WI38 (cell line): ENCODE measurements around the gene SEMA5A.

Experiments
- H3K4me3 ChIP-seq: 2 replicates; pipeline ENCODE4 v1.5.1; 2011; ENCODE audit warnings: low read depth, mild to moderate bottlenecking, control low read depth, low read length
- TF ChIP-seq, protein P1 (sequence below): IDR thresholded peaks from 2 replicates; pipeline ENCODE4 v1.5.1; 2012; ENCODE audit warnings: low read depth, mild to moderate bottlenecking, control low read depth, low read length

SEMA5A gene

DNA sequence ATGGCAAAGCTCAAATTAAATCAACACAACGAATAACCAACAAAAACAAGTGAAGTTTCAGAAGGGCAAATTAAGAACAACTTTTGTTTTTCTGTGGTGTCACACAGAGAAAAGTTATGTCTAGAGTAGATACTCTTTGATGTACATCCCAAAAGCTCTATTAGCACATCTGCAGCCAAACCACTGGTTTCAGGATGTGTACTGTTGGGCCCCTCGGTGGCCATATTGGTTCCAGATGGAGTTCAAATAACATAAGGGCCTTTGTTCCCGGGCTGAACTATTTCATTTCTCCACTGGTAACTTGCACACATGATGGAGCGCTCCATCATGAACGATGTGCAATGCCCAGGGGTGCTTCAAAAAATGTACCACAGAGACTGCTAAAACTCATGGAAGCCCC lies 126.1 kb downstream of the SEMA5A start:
- TF ChIP-seq, protein P1, sequence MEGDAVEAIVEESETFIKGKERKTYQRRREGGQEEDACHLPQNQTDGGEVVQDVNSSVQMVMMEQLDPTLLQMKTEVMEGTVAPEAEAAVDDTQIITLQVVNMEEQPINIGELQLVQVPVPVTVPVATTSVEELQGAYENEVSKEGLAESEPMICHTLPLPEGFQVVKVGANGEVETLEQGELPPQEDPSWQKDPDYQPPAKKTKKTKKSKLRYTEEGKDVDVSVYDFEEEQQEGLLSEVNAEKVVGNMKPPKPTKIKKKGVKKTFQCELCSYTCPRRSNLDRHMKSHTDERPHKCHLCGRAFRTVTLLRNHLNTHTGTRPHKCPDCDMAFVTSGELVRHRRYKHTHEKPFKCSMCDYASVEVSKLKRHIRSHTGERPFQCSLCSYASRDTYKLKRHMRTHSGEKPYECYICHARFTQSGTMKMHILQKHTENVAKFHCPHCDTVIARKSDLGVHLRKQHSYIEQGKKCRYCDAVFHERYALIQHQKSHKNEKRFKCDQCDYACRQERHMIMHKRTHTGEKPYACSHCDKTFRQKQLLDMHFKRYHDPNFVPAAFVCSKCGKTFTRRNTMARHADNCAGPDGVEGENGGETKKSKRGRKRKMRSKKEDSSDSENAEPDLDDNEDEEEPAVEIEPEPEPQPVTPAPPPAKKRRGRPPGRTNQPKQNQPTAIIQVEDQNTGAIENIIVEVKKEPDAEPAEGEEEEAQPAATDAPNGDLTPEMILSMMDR, result no peak
- H3K4me3 ChIP-seq, result no peak overlapping the region

DNA sequence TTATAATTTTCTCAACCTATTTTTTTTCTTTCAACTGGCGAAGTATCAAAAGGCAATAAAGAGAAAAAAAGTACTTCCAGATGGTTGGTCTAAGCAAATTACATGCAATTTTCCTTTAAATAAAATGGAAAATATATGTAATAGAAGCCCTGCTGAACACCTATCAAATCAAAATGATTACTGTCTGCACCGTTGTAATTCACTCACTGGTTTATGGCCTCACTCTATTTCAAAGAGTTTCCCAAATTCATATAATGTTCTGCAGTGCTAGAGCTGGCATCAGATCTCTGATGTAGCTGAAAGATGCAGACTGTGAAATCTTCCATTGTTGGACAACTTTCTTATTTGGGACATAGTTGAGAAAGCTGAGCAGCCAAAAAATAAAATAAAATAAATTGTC lies 130.3 kb downstream of the SEMA5A start:
- TF ChIP-seq, protein P1, result no peak
- no peak overlapping the region for H3K4me3 ChIP-seq

DNA sequence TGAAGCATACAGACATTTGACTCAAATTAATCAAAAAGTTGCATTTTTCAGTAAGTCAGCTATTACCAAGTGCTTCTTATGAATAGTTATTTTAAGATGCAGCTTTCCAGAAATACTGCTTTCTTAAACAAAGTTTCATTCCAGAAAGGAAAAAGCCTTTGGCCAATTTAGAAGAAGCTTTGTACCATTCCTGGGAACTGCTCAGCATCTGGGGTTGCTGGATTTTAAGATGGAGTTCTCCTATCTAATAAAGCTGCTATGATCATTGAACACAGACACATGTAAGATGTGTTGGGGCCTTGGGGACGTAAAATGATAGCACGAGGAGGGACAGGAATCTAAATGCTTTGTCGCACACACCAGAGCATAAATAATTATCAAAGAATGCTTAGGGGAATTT lies 130.8 kb downstream of the SEMA5A start:
- TF ChIP-seq, protein P1, result no peak

DNA sequence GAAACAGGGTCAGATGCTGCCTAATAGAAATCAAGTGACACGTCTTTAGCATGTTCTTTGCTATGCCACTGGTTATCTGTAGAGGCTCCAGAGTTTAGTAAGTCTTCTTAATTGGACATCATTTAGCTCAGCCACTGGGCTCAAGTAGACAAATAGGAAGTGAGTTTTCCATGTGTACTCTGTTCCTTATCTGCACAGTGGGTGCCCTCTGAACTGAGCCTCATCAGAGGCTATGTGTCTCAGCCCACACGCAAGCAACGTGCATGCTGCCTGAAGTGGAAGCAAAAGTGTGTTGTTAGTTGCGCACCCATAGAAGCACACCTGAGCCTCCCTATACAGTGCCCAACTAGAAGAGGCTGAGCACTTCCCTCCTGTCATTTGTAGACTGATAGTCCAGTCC lies 134.7 kb downstream of the SEMA5A start:
- H3K4me3 ChIP-seq, result no peak overlapping the region
- TF ChIP-seq, protein P1, result no peak

More for the DNA sequence above, 130.8 kb downstream of the SEMA5A start:
- no peak overlapping the region for H3K4me3 ChIP-seq

DNA sequence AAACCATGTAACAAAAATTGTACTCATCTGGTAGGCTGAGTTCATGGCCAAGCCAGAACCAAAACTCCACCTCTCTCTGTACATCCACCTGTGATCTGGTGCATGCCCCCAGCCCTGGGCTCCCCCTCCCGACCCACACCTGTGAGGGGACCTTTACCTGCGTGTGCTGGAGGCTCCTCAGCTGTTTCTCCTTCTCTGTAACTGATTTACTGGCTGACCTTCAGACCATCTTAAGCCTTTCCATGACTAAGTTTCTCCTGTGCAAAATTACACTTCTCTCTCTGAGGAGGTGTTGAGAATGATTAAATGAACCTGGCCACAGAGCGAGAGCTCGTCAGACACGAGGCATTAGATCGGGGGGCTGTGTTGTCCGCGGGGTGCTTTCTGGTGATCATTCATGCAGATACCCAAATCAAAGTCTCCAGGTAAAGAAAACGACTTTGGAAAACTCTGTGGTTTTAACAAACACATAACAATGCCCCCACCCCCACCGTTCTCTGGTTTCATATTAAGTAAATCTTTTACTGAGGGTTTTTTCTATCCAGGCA lies 136.4 kb downstream of the SEMA5A start:
- TF ChIP-seq, protein P1, result no peak
- no peak overlapping the region for H3K4me3 ChIP-seq

DNA sequence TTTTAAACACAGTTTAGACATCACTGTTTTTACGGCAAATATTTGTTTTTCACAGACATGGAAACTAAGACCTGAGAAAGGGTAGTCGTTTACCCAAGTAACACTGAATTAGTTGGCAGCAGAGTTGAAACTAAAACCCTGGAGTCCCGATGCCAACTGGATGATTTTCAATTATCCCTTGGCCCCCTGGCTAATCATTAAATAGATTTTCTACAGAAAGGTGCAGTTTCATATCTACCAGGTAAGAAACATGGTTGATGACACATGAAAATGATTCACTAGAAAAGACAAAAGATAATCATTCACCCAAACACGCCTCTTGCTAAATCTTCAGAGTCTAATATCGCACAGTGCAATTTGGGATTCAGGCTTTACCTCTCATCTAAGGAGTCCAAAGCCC lies 136.9 kb downstream of the SEMA5A start:
- H3K4me3 ChIP-seq, result no peak overlapping the region
- TF ChIP-seq, protein P1, result no peak

DNA sequence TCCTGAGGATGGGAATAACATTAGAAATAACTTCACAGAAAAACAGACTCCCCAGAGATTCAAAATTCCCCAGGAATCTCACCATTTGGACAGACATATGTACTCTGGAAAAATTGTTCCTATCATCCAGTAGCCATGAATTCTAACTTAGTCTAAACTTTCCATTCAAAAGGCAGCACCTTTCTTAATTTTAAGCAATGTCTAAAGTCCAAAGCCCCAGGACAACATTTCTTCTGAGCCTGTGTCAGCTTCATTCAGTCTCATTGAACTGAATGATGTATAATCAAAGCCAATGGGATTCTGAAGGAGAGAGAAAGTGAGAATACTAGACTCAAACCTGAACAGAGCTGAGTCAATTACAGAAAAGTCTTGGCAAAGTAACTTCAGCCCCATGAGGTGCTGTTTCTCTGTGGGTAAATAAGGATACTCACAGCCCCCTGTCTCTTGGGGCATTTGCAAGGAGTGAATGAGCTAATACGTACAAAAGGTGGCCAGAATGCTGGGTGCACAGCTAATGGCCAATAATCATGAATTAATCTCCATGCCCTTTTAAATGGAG lies 140.6 kb downstream of the SEMA5A start:
- no peak overlapping the region for H3K4me3 ChIP-seq
- TF ChIP-seq, protein P1, result no peak
